GM18867 (cell line): Measurements from ENCODE around the gene PARD6A.
A peak's percentile ranks its signal among the peaks of the same experiment; 100 is the strongest.
"Not testable (repeated sequence)": the region's sequence is repeated elsewhere in the genome, so short reads cannot be mapped to it uniquely, and the experiment has no call there.

Experiments used
- ATAC-seq: cut with Tn5 transposase; IDR thresholded peaks from one replicate; pipeline ENCODE4 v1.9.1; 2021; ENCODE audit warnings: mild to moderate bottlenecking, moderate library complexity; ENCODE audit not compliant: unreplicated experiment

PARD6A gene

GRCh38 chr16:67679935-67680897 lies 19.5 kb downstream of the PARD6A start:
- no peak for ATAC-seq

GRCh38 chr16:67683767-67684166 lies 23.0 kb downstream of the PARD6A start:
- no peak for ATAC-seq

GRCh38 chr16:67685388-67686112 lies 24.8 kb downstream of the PARD6A start:
- ATAC-seq: peak; percentile 54

- not testable (repeated sequence) for ATAC-seq
Measured at GRCh38 chr16:67693517-67694285, 32.9 kb downstream of the PARD6A start.

GRCh38 chr16:67694611-67695010 lies 33.9 kb downstream of the PARD6A start:
- no peak for ATAC-seq

- no peak for ATAC-seq
Measured at GRCh38 chr16:67697422-67698185, 36.8 kb downstream of the PARD6A start.

- no peak for ATAC-seq
Measured at GRCh38 chr16:67699265-67699664, 38.5 kb downstream of the PARD6A start.

- ATAC-seq: no peak
Measured at GRCh38 chr16:67701420-67701819, 40.7 kb downstream of the PARD6A start.

GRCh38 chr16:67702130-67702529 lies 41.4 kb downstream of the PARD6A start:
- no peak for ATAC-seq

- ATAC-seq: no peak
Measured at GRCh38 chr16:67703626-67704025, 42.9 kb downstream of the PARD6A start.

- no peak for ATAC-seq
Measured at GRCh38 chr16:67704110-67704509, 43.4 kb downstream of the PARD6A start.

GRCh38 chr16:67707210-67707609 lies 46.5 kb downstream of the PARD6A start:
- ATAC-seq: no peak

GRCh38 chr16:67707790-67708189 lies 47.0 kb downstream of the PARD6A start:
- ATAC-seq: no peak

- ATAC-seq: no peak
Measured at GRCh38 chr16:67708368-67708771, 47.6 kb downstream of the PARD6A start.

GRCh38 chr16:67709050-67709449 lies 48.3 kb downstream of the PARD6A start:
- ATAC-seq: no peak

GRCh38 chr16:67710607-67711006 lies 49.8 kb downstream of the PARD6A start:
- no peak for ATAC-seq
